Measurements from ENCODE around the gene CFAP161. TPM values are rescaled to one million over a fixed set of nuclear protein-coding genes. Genes with fewer than 3 reads are reported as not detected.
A peak's percentile ranks its signal among the peaks of the same experiment; 100 is the strongest.

Gene CFAP161
- total RNA-seq, 1 experiment from 2014 or later, result not detected

DNA sequence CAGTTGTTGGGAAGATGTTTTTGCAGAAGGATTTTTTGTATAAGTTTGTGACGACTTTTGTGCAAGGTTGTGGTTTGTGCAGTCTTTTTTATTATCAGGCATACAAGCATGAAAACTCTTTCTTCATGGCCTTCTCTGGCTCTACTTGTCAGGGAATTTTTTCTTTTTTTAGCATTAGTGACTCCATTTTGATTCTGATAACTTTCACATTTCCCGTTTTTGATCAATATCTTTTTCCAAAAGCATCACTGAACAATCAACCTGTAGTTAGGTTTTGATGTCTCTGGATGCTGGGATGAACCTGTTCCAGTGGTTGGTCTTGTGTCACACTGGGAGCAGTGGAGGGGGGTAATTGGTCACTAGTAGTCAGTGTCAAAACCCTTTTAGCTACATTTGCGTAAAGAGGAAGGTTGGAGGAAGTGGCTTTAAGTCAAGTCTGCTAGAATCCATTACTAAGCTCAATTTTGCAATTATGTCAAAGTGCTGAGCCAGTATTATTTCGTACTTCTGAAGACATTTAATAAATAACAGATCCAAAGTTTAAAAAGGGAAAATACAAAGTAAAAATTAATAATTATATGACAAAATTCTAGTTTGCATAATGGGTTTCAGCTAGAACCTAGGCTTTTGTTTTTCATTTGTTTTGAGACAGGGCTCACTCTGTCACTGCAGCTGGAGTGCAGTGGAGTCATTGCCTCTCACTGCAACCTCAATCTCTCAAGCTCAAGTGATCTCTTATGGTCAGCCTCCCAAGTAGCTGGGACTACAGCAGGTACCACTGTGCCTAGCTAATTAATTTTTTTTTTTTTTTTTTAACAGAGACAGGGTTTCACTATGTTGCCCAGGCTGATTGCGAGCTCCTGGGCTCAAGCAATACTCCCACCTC is 18.8 kb upstream of the CFAP161 start:
- DNase-seq (ENCODE audit: unreplicated experiment), result no peak
- no peak overlapping the region for H3K4me3 Mint-ChIP-seq (ENCODE audit: unreplicated experiment)
- H3K4me1 Mint-ChIP-seq (ENCODE audit: insufficient read depth, unreplicated experiment), result peaks cover 38% of the 10 kb centered on the region
- H3K9me3 Mint-ChIP-seq (ENCODE audit: unreplicated experiment), result peaks cover 8% of the 10 kb centered on the region
- BruUV-seq (replicated peaks), result no TSS peak
- no peak for TF ChIP-seq CTCF (IDR thresholded peaks at IDR 0.05; ENCODE audit: unreplicated experiment)
- ChIA-PET POLR2A (interaction anchor here (0.7 to 0.9 kb wide), 2 partner anchors 37 to 151 kb away, joined by 3 read pairs; no protein-coding TSS in a partner anchor), CTCF (interaction anchor here (0.7 to 4.4 kb wide), 7 partner anchors 9 to 677 kb away, joined by 3 to 39 read pairs (median 3); no protein-coding TSS in a partner anchor)
- intact Hi-C loops (cut with micrococcal nuclease), result no loop called here
- H3K36me3 Mint-ChIP-seq (ENCODE audit: insufficient read depth, unreplicated experiment), result no peaks in the 10 kb centered on the region
- H3K27me3 Mint-ChIP-seq (ENCODE audit: insufficient read depth, unreplicated experiment), result no peaks in the 10 kb centered on the region
- H3K27ac Mint-ChIP-seq (ENCODE audit: low read depth, unreplicated experiment), result no peak overlapping the region

- H3K27ac Mint-ChIP-seq (ENCODE audit: low read depth, unreplicated experiment), result peak overlapping the region; percentile 87
- intact Hi-C loops (cut with micrococcal nuclease), result no loop called here
- POLR2A ChIA-PET, result interaction anchor here (1.1 kb wide), 1 partner anchor 11 kb away, joined by 4 read pairs; no protein-coding TSS in a partner anchor
Observed at GRCh38 chr15:81117136-81117535, 16.9 kb upstream of the CFAP161 start.

GRCh38 chr15:81117581-81117980 is 16.5 kb upstream of the CFAP161 start:
- CTCF ChIA-PET, result interaction anchor here (0.5 to 4.4 kb wide), 9 partner anchors 8 to 842 kb away, joined by 3 to 39 read pairs (median 4); no protein-coding TSS in a partner anchor
- TF ChIP-seq CTCF (IDR thresholded peaks at IDR 0.05; ENCODE audit: unreplicated experiment), result no peak
- no peak for DNase-seq (ENCODE audit: unreplicated experiment)
- no peak overlapping the region for H3K27ac Mint-ChIP-seq (ENCODE audit: low read depth, unreplicated experiment)
- H3K9me3 Mint-ChIP-seq (ENCODE audit: unreplicated experiment), result peaks cover 8% of the 10 kb centered on the region
- POLR2A ChIA-PET, result no interaction called here
- no peak overlapping the region for H3K4me3 Mint-ChIP-seq (ENCODE audit: unreplicated experiment)
- intact Hi-C loops (cut with micrococcal nuclease), result no loop called here
- peaks cover 23% of the 10 kb centered on the region for H3K4me1 Mint-ChIP-seq (ENCODE audit: insufficient read depth, unreplicated experiment)
- H3K36me3 Mint-ChIP-seq (ENCODE audit: insufficient read depth, unreplicated experiment), result no peaks in the 10 kb centered on the region
- no TSS peak for BruUV-seq (replicated peaks)
- no peaks in the 10 kb centered on the region for H3K27me3 Mint-ChIP-seq (ENCODE audit: insufficient read depth, unreplicated experiment)

More at GRCh38 chr15:81117136-81117535, 16.9 kb upstream of the CFAP161 start:
- Mint-ChIP-seq H3K36me3 (ENCODE audit: insufficient read depth, unreplicated experiment) (no peaks in the 10 kb centered on the region), H3K4me3 (ENCODE audit: unreplicated experiment) (no peak overlapping the region), H3K9me3 (ENCODE audit: unreplicated experiment) (peaks cover 8% of the 10 kb centered on the region), H3K4me1 (ENCODE audit: insufficient read depth, unreplicated experiment) (peaks cover 23% of the 10 kb centered on the region), H3K27me3 (ENCODE audit: insufficient read depth, unreplicated experiment) (no peaks in the 10 kb centered on the region)
- no peak for TF ChIP-seq CTCF (IDR thresholded peaks at IDR 0.05; ENCODE audit: unreplicated experiment)
- DNase-seq (ENCODE audit: unreplicated experiment), result peak; percentile 30
- CTCF ChIA-PET, result interaction anchor here (0.5 to 4.4 kb wide), 8 partner anchors 8 to 148 kb away, joined by 3 to 39 read pairs (median 4); no protein-coding TSS in a partner anchor
- BruUV-seq (replicated peaks), result no TSS peak

GRCh38 chr15:81118361-81118760 is 15.7 kb upstream of the CFAP161 start:
- POLR2A ChIA-PET, result interaction anchor here (1.2 kb wide), 1 partner anchor 10 kb away, joined by 3 read pairs; no protein-coding TSS in a partner anchor
- no peak for DNase-seq (ENCODE audit: unreplicated experiment)

More at GRCh38 chr15:81118361-81118760, 15.7 kb upstream of the CFAP161 start:
- H3K27me3 Mint-ChIP-seq (ENCODE audit: insufficient read depth, unreplicated experiment), result no peaks in the 10 kb centered on the region
- TF ChIP-seq CTCF (IDR thresholded peaks at IDR 0.05; ENCODE audit: unreplicated experiment), result no peak
- BruUV-seq (replicated peaks), result no TSS peak
- H3K4me1 Mint-ChIP-seq (ENCODE audit: insufficient read depth, unreplicated experiment), result peaks cover 23% of the 10 kb centered on the region
- H3K4me3 Mint-ChIP-seq (ENCODE audit: unreplicated experiment), result no peak overlapping the region
- H3K36me3 Mint-ChIP-seq (ENCODE audit: insufficient read depth, unreplicated experiment), result no peaks in the 10 kb centered on the region
- H3K27ac Mint-ChIP-seq (ENCODE audit: low read depth, unreplicated experiment), result no peak overlapping the region
- intact Hi-C loops (cut with micrococcal nuclease), result no loop called here
- CTCF ChIA-PET, result interaction anchor here (0.6 to 4.4 kb wide), 3 partner anchors 138 to 662 kb away, joined by 3 to 39 read pairs (median 6); no protein-coding TSS in a partner anchor
- H3K9me3 Mint-ChIP-seq (ENCODE audit: unreplicated experiment), result peaks cover 8% of the 10 kb centered on the region

All from MCF 10A (cell line).